Uterus (tissue), 2 donors: ENCODE data around the gene GPR161.

Experiments
- CTCF ChIP-seq, 4 experiments: fragments of 200-600 bp in 2 of 4; fragments of 450-650 bp in 2 of 4; sonication (generic) in 2 of 4; IDR thresholded peaks; one replicate each; pipeline ENCODE4 v1.5.1; 2016 to 2019; ENCODE audit warnings: antibody characterized with exemption in 4 of 4, mild to moderate bottlenecking in 2 of 4, moderate library complexity in 1 of 4
- POLR2A ChIP-seq, 2 donors: fragments of 450-650 bp; IDR thresholded peaks; one replicate each; pipeline ENCODE4 v1.6.1; 2016; ENCODE audit warnings: antibody characterized with exemption in 2 of 2, mild to moderate bottlenecking in 1 of 2, moderate library complexity in 1 of 2

DNA sequence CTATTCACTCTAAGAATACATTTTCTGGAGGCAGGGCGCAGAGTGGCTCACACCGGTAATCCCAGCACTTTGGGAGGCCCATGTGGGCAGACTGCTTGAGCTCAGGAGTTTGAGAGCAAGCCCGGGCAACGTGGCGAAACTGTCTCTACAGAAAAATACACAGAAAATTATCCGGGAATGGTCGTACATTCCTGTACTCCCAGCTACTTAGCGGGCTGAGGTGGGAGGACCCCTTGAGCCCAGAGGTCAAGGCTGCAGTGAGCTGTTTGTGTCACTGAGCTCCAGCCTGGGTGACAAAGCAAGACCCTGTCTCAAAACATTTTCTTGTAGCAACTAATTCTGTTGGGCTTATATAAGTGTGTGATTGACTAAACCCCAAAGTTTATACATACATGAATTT, 30.5 kb downstream of the GPR161 start:
- no peak for TF ChIP-seq POLR2A (IDR thresholded peaks at IDR 0.05)
- no peak for TF ChIP-seq CTCF (IDR thresholded peaks at IDR 0.05)
